Glutamatergic neuron (in vitro differentiated cells): Measurements from ENCODE around the gene DCTPP1. TPM values are rescaled to one million over a fixed set of nuclear protein-coding genes. Genes with fewer than 3 reads are reported as not detected.
"Not testable (repeated sequence)": the region's sequence is repeated elsewhere in the genome, so short reads cannot be mapped to it uniquely, and the experiment has no call there.

Experiments
- DNase-seq: peaks from one replicate; pipeline ENCODE4 v3.0.0; 2022
- H3K27ac Mint-ChIP-seq: one replicate; pipeline ENCODE4 v1.8.0; 2020; ENCODE audit warnings: mild to moderate bottlenecking, mixed read lengths, inconsistent platforms; ENCODE audit not compliant: unreplicated experiment
- H3K27me3 Mint-ChIP-seq: one replicate; pipeline ENCODE4 v1.8.0; 2020; ENCODE audit warnings: mild to moderate bottlenecking, moderate library complexity, mixed read lengths, inconsistent platforms; ENCODE audit not compliant: unreplicated experiment
- H3K36me3 Mint-ChIP-seq: one replicate; pipeline ENCODE4 v1.8.0; 2020; ENCODE audit warnings: mild to moderate bottlenecking, mixed read lengths, inconsistent platforms; ENCODE audit not compliant: unreplicated experiment
- H3K4me1 Mint-ChIP-seq: one replicate; pipeline ENCODE4 v1.8.0; 2020; ENCODE audit warnings: mild to moderate bottlenecking, low read depth, mixed read lengths, inconsistent platforms; ENCODE audit not compliant: unreplicated experiment
- H3K4me3 Mint-ChIP-seq: one replicate; pipeline ENCODE4 v1.8.0; 2020; ENCODE audit warnings: mild to moderate bottlenecking, mixed read lengths, inconsistent platforms; ENCODE audit not compliant: unreplicated experiment
- H3K9me3 Mint-ChIP-seq: one replicate; pipeline ENCODE4 v1.8.0; 2020; ENCODE audit warnings: mild to moderate bottlenecking, moderate library complexity, mixed read lengths, inconsistent platforms; ENCODE audit not compliant: unreplicated experiment
- CTCF ChIP-seq: fragments of 200-600 bp; sonication (generic); IDR thresholded peaks from one replicate; pipeline ENCODE4 v1.5.0; 2021; ENCODE audit not compliant: partially characterized antibody, unreplicated experiment
- total RNA-seq: library from RNA; stranded (reverse); fragmentation: NEBNext Ultra II Directional; extraction: Animal tissue kit (Norgen Biotek cat#: 25700); gene quantifications from one replicate; pipeline ENCODE4 v1.2.1, GENCODE V29; 2021; ENCODE audit not compliant: unreplicated experiment

DCTPP1 gene
- total RNA-seq, 1 donor from 2014 or later = 37.6 TPM

- H3K27me3 Mint-ChIP-seq = peaks cover 3% of the 10 kb centered on the region
- no peaks in the 10 kb centered on the region for H3K4me1 Mint-ChIP-seq
- no peak overlapping the region for H3K27ac Mint-ChIP-seq
- no peaks in the 10 kb centered on the region for H3K36me3 Mint-ChIP-seq
- TF ChIP-seq CTCF = no peak
- H3K4me3 Mint-ChIP-seq = no peak overlapping the region
- DNase-seq = no peak
- H3K9me3 Mint-ChIP-seq = peaks cover 2% of the 10 kb centered on the region
These were observed 28.1 kb upstream of the DCTPP1 start for GRCh38 chr16:30457743-30458560.

GRCh38 chr16:30457256-30457655 is 27.4 kb upstream of the DCTPP1 start:
- Mint-ChIP-seq H3K4me3 (no peak overlapping the region), H3K27me3 (peaks cover 3% of the 10 kb centered on the region), H3K4me1 (no peaks in the 10 kb centered on the region), H3K36me3 (no peaks in the 10 kb centered on the region), H3K27ac (no peak overlapping the region), H3K9me3 (peaks cover 2% of the 10 kb centered on the region)
- no peak for DNase-seq
- TF ChIP-seq CTCF = no peak

GRCh38 chr16:30456302-30456701 is 26.5 kb upstream of the DCTPP1 start:
- Mint-ChIP-seq H3K27me3 (peaks cover 3% of the 10 kb centered on the region), H3K27ac (no peak overlapping the region), H3K4me3 (no peak overlapping the region), H3K4me1 (no peaks in the 10 kb centered on the region), H3K9me3 (peaks cover 2% of the 10 kb centered on the region), H3K36me3 (no peaks in the 10 kb centered on the region)
- DNase-seq = no peak
- TF ChIP-seq CTCF = no peak

GRCh38 chr16:30452709-30453580 is 23.1 kb upstream of the DCTPP1 start:
- not testable (repeated sequence) for H3K27ac Mint-ChIP-seq, H3K4me1 Mint-ChIP-seq, H3K36me3 Mint-ChIP-seq, DNase-seq, H3K4me3 Mint-ChIP-seq, H3K27me3 Mint-ChIP-seq, H3K9me3 Mint-ChIP-seq

GRCh38 chr16:30449116-30449435 is 19.2 kb upstream of the DCTPP1 start:
- TF ChIP-seq CTCF = no peak
- peaks cover 4% of the 10 kb centered on the region for H3K9me3 Mint-ChIP-seq
- H3K4me1 Mint-ChIP-seq = peaks cover 10% of the 10 kb centered on the region
- H3K4me3 Mint-ChIP-seq = no peak overlapping the region
- no peak overlapping the region for H3K27ac Mint-ChIP-seq
- no peak for DNase-seq
- peaks cover 6% of the 10 kb centered on the region for H3K27me3 Mint-ChIP-seq
- peaks cover 1% of the 10 kb centered on the region for H3K36me3 Mint-ChIP-seq
